Right cardiac atrium (tissue), 5 donors: ENCODE data around the gene SDK1. TPM values are rescaled to one million over a fixed set of nuclear protein-coding genes. Genes with fewer than 3 reads are reported as not detected.

Experiments used
- ATAC-seq, 2 donors: fragments of 200-7000 bp; cut with Tn5 transposase; one replicate each; pipeline versions ENCODE4 v1.8.0 to v1.9.1; 2020; ENCODE audit warnings: moderate library complexity in 2 of 2, mild to moderate bottlenecking in 1 of 2
- DNase-seq, 3 donors: peaks; one replicate each; pipeline ENCODE4 v3.0.0-alpha.2; 2020
- H3K27ac ChIP-seq: one replicate; pipeline ENCODE4 v1.5.1; 2013; ENCODE audit warnings: mild to moderate bottlenecking, low read length, control low read depth, moderate library complexity
- H3K27me3 ChIP-seq: one replicate; pipeline ENCODE4 v1.6.1; 2013; ENCODE audit not compliant: control insufficient read depth, insufficient read depth
- H3K4me1 ChIP-seq: one replicate; pipeline ENCODE4 v1.6.1; 2013; ENCODE audit warnings: low read length; ENCODE audit not compliant: control insufficient read depth, insufficient read depth
- H3K4me3 ChIP-seq: one replicate; pipeline ENCODE4 v1.5.1; 2013; ENCODE audit warnings: low read length, control low read depth
- H3K9me3 ChIP-seq: one replicate; pipeline ENCODE4 v1.6.1; 2013; ENCODE audit warnings: low read length; ENCODE audit not compliant: control insufficient read depth
- WGBS: extraction: QIAGEN DNeasy Blood & Tissue Kit; methylation state at CpG from one replicate; pipeline ENCODE4 v1.1.7; 2013; 5-methylcytosine and 5-hydroxymethylcytosine counted together
- intact Hi-C, 4 donors: fragments of 100-400 bp; cut with DNase I; formaldehyde crosslinking; loops; one replicate each; pipeline versions ENCODE4 v1.11.0 to v1.14.0; 2022 to 2023
- polyA plus RNA-seq: library from polyadenylated mRNA; stranded (reverse); fragments of 200-250 nt; gene quantifications from one replicate; pipeline ENCODE4 v1.2.3, GENCODE V29; 2013
- total RNA-seq, 4 donors: library from RNA; stranded (reverse); fragmentation: NEBNext Ultra II Directional; extraction: Animal tissue kit (Norgen Biotek cat#: 25700); gene quantifications; one replicate each; pipeline ENCODE4 v1.2.1, GENCODE V29; 2021
- donor health status: healthy with polysubstance abuse.
- donor health status: DM: no; HTN: yes; CAD: no.
- donor health status: DM: no; HTN: no; CAD: no.
- donor health status: DM: no; HTN: yes; CAD: no; lungs with severe emphysema.
- donor health status: DM: yes; HTN: yes; CAD: no.

SDK1 gene
- total and polyA plus RNA-seq, 5 donors, result 0.97 to 3.2 (median 2.4) TPM

DNA sequence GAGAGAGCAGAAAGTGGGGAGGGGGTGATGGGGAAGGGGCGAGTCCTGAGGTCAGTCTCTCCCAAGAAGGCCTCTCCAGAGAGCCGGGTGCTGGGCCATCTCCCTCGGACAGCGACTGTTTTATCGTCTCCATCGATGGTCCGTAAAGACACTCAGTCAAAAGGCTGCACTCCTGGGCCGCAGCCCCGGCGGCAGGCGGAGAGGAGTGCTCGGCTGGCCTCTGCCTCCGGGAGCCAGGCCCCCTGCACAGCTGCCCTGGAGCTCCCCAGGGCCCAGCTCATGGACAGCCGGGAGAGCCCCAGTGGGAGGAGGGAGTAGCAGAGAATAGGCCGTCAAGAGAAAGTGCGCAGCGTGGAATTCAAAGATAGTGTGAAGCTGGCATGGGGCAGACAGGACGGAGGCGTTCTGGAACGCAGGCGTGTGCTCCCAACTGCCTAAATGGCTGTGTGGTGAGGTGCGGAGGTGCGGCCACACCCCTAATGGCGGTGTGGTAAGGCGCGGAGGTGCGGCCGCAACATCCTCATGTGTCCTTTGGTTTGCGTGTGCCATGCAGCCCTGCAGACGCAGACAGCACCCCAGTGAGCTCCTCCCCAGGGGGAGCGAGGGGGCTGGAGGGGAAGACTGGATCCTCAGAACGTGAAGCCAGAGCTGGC is 903.6 kb downstream of the SDK1 start:
- WGBS, result 84% methylated on average over 32 of the region's 32 CpGs
- Histone ChIP-seq H3K4me3 (no peak overlapping the region), H3K27me3 (no peaks in the 10 kb centered on the region), H3K27ac (no peak overlapping the region), H3K4me1 (no peaks in the 10 kb centered on the region), H3K9me3 (no peaks in the 10 kb centered on the region)
- peak in 1 of 3 donors; percentile 14 for DNase-seq
- intact Hi-C loops, result no loop called here
- ATAC-seq, result peak in 1 of 2 donors; percentile 67

DNA sequence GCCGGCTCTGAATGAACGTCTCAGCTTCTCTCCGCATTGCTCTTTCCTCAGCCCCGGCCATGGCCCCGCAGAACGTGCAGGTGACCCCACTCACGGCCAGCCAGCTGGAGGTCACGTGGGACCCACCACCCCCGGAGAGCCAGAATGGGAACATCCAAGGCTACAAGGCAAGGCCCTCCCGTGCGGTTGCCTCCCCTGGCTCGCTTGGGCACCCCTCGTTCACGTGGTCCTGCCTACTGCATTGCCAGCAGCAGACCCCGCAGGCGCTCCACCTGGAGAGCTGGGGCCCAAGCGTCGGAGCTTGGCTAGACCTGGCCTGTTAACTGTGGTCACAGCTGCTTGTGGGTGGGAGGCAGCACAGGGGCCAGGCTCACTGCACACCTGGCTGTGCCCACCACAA is 904.8 kb downstream of the SDK1 start:
- DNase-seq (peak in 1 of 3 donors; percentile 51), ATAC-seq (no peak)
- intact Hi-C loops, result no loop called here
- Histone ChIP-seq H3K4me1 (no peaks in the 10 kb centered on the region), H3K4me3 (no peak overlapping the region), H3K9me3 (no peaks in the 10 kb centered on the region), H3K27ac (no peak overlapping the region), H3K27me3 (no peaks in the 10 kb centered on the region)
- WGBS, result 96% methylated on average over 18 of the region's 18 CpGs

DNA sequence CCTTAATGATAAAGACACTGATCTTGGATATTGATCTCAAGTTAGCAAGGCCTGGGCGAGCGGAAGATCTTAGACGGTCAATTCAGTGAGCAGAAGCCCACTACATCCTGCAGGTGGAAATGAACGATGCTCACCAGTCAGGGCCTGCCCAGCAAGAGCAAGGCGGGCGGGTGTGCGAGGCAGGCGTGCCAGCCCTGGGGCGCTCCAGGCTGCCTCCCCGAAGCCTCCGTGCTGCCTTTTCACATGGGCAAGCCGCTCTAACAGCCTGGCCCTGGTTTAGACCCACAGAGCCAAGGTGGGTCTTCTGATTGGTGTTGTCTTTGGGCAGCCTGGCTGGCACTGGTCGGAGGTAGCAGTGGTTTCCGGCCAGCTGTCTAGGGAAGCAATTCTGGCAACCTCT is 906.0 kb downstream of the SDK1 start:
- no peaks in the 10 kb centered on the region for H3K4me1 ChIP-seq
- no peaks in the 10 kb centered on the region for H3K27me3 ChIP-seq
- 94% methylated on average over 14 of the region's 14 CpGs for WGBS
- no peak overlapping the region for H3K4me3 ChIP-seq
- no peak overlapping the region for H3K27ac ChIP-seq
- DNase-seq (peak in 1 of 3 donors; percentile 10), ATAC-seq (no peak)
- H3K9me3 ChIP-seq, result no peaks in the 10 kb centered on the region
- intact Hi-C loops, result no loop called here

DNA sequence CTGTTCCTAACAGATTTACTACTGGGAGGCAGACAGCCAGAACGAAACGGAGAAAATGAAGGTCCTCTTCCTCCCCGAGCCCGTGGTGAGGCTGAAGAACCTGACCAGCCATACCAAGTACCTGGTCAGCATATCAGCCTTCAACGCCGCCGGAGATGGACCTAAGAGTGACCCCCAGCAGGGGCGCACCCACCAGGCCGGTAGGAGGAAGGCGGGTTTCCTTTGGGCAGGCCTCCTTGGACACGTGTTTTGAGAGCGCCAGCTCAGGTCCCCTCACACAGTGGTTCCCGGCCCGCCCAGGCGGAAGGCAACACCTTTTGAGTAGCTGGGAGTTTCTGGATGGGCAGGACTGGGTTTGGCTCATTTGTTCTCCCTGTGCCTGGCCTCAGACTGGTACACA is 907.0 kb downstream of the SDK1 start:
- ATAC-seq, result no peak
- H3K4me1 ChIP-seq, result no peaks in the 10 kb centered on the region
- no peaks in the 10 kb centered on the region for H3K9me3 ChIP-seq
- H3K4me3 ChIP-seq, result no peak overlapping the region
- WGBS, result 94% methylated on average over 15 of the region's 15 CpGs
- no peaks in the 10 kb centered on the region for H3K27me3 ChIP-seq
- H3K27ac ChIP-seq, result no peak overlapping the region
- intact Hi-C loops, result no loop called here
- peak in 1 of 3 donors; percentile 42 for DNase-seq

DNA sequence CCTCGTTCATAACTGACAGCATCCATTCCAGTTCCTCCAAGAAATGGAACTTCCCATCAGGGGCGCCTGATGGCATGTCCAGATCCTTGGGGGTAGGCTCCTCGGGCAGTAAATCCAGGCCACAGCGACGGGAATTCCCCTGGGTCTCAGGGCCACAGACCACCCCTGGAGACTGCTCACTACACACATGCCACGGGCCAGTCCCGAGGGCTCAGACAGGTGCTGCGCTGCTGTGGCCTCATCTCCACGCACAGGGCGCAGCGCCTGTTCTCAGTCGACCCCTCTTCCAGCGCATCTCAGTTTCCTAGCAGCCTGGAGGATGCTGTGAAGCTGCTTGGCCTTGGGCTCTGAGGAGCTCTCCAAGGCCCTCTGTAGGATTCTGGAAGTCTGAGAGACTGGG is 907.5 kb downstream of the SDK1 start:
- intact Hi-C loops, result no loop called here
- H3K27me3 ChIP-seq, result no peaks in the 10 kb centered on the region
- H3K4me3 ChIP-seq, result no peak overlapping the region
- H3K27ac ChIP-seq, result no peak overlapping the region
- 90% methylated on average over 13 of the region's 13 CpGs for WGBS
- DNase-seq (peak in 1 of 3 donors; percentile 16), ATAC-seq (no peak)
- no peaks in the 10 kb centered on the region for H3K4me1 ChIP-seq
- no peaks in the 10 kb centered on the region for H3K9me3 ChIP-seq

DNA sequence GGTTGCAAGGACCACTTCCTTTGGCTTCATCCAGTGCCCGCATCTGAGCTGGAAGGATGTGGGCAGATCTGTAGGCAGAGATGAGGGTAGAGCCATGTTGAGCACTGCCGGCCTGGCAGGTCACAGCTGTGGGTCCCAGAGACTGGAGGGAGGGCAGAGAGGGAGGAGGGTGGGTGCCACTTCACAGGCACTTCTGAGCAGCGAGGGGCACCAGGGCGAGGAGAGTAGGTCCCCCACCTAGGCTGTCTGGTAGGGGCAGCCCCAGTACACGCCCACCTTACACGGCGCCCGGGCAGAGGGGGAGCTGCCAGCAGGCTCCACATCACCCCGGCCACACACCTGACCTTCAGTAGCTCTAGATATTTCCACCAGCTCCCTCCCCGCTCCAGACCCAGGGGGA is 908.1 kb downstream of the SDK1 start:
- no peak for ATAC-seq
- Histone ChIP-seq H3K4me1 (no peaks in the 10 kb centered on the region), H3K27me3 (no peaks in the 10 kb centered on the region), H3K27ac (no peak overlapping the region), H3K4me3 (no peak overlapping the region), H3K9me3 (no peaks in the 10 kb centered on the region)
- intact Hi-C loops, result no loop called here
- peak in 1 of 3 donors; percentile 43 for DNase-seq
- 83% methylated on average over 10 of the region's 10 CpGs for WGBS

DNA sequence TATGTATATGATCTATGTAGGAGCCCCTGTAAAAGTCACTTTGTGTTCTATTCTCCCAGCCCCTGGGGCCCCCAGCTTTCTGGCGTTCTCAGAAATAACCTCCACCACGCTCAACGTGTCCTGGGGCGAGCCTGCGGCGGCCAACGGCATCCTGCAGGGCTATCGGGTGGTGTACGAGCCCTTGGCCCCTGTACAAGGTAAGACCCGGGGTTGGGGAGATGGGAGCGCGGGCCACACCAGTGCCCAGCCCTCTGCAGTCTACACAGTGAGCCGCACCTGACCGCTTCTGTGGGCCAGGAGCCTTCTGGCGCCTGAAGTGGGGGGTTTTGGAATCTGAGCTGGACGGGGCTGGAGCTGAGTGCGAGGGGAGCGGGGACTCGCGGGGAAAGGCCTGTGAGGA is 908.9 kb downstream of the SDK1 start:
- 94% methylated on average over 20 of the region's 20 CpGs for WGBS
- Histone ChIP-seq H3K4me1 (no peaks in the 10 kb centered on the region), H3K9me3 (no peaks in the 10 kb centered on the region), H3K27ac (no peak overlapping the region), H3K27me3 (no peaks in the 10 kb centered on the region), H3K4me3 (no peak overlapping the region)
- intact Hi-C loops, result no loop called here
- DNase-seq (peak in 1 of 3 donors; percentile 25), ATAC-seq (no peak)

DNA sequence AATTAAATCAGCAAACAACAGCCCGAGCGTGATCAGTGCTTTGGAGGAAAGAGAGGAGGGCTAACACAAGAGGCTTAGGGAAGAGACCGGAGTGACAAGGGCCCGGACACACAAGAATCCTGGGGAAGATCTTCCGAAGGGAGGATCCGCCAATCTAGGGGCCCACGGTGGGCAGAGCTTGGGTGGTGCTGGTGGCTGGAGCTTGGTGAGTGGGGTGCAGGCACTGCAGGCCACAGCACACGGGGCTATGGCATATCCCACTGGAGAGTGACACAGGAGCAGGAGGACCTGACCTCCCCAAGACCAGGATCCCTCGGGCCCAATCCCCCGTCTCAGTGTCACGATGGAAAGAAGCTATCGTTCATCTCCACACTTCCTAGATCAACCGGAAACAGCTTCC is 909.8 kb downstream of the SDK1 start:
- H3K4me3 ChIP-seq, result no peak overlapping the region
- intact Hi-C loops, result no loop called here
- H3K4me1 ChIP-seq, result no peaks in the 10 kb centered on the region
- H3K9me3 ChIP-seq, result no peaks in the 10 kb centered on the region
- H3K27me3 ChIP-seq, result no peaks in the 10 kb centered on the region
- no peak overlapping the region for H3K27ac ChIP-seq
- no peak for ATAC-seq
- WGBS, result 89% methylated on average over 13 of the region's 13 CpGs
- DNase-seq, result peak in 1 of 3 donors; percentile 18

DNA sequence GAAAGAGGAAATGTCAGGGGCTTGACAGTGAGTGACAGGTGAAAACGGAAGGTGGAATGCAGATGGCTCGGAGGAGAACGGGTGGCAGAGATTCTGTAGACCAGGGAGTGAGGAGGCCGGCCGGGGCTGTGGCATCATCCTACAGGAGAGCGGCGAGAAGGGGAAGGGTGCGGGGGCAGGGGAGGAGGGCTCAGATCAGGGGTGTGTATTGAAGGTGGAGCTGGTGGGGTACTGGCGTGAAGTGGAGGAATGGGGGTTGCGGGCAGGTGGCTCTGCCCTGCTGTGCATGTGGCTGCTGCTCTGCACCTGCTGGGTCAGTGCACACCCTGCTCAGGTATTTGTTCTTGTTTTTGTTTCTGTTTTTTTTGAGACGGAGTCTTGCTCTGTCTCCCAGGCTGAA is 910.2 kb downstream of the SDK1 start:
- Histone ChIP-seq H3K4me3 (no peak overlapping the region), H3K27ac (no peak overlapping the region), H3K9me3 (no peaks in the 10 kb centered on the region), H3K27me3 (no peaks in the 10 kb centered on the region), H3K4me1 (no peaks in the 10 kb centered on the region)
- ATAC-seq (no peak), DNase-seq (peak in 1 of 3 donors; percentile 23)
- WGBS, result 88% methylated on average over 11 of the region's 11 CpGs
- intact Hi-C loops, result no loop called here

DNA sequence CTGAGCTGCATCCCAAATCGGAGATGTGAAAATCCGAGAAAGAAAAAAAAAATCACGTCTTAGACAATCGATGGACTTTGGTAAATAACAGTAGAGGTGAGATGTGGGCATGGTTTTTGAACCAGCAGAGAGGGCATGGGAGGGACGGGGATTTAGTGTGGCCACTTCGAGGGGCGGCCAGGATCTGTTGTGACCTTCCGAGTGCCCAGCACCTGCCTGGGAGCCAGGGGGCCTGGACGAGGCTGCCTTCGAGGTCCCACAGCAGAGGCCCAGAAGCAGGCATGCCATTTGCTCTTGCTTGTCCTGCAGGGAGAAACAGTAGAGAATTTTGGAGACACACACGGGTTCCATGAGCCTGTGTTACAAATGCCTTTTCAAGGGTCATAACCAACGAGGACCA is 911.3 kb downstream of the SDK1 start:
- intact Hi-C loops, result no loop called here
- Histone ChIP-seq H3K4me1 (no peaks in the 10 kb centered on the region), H3K9me3 (no peaks in the 10 kb centered on the region), H3K4me3 (no peak overlapping the region), H3K27me3 (no peaks in the 10 kb centered on the region), H3K27ac (no peak overlapping the region)
- ATAC-seq (no peak), DNase-seq (no peak)
- 90% methylated on average over 12 of the region's 12 CpGs for WGBS

DNA sequence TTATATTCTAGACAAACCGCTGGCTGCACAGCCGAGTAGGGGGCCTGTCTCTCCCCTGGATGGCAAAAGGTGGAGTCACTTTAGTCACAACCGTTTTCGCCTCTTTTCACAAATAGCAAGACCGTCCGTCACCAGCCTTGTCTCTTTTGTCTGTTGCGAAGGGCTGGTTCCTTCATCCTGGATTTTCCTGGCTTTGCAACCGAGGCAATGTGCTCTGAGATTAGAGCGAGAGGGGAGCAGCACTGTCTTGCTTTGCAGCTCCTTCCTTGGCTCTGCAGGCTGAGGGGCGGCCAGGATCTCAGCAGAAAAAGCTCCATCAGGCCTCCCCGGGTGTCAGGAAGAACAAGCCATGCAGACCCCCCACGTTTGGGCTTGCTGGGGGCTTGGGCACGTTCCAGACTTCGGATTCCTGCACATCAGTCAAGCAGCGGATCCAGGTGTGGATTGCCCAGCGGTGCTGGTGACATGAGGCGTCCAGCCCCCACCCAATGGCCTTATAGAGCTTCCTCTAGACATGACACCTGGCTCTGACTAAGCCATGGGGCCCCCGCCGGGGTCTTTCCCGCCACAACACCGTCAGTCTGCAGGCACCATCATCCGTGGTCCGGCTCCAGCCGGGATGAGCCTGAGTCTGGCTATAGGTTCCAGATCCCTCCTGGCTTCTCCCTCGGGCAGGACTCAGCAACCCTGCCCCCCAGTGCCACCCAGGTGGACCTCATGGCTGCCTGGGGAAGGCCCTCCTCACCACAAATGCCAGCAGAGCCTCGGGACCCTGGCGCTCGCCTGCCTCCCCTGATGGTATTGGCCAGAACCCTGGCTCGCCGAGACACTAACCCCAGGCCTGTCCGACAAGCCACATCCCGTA is 913.5 kb downstream of the SDK1 start:
- DNase-seq (peak in 1 of 3 donors; percentile 40), ATAC-seq (no peak)
- Histone ChIP-seq H3K4me1 (no peaks in the 10 kb centered on the region), H3K27me3 (no peaks in the 10 kb centered on the region), H3K4me3 (no peak overlapping the region), H3K9me3 (no peaks in the 10 kb centered on the region), H3K27ac (no peak overlapping the region)
- intact Hi-C loops, result no loop called here
- WGBS, result 90% methylated on average over 32 of the region's 32 CpGs
